GM18870 (cell line): ENCODE data around the gene ALDH3B1.

Experiments
- ATAC-seq: cut with Tn5 transposase; IDR thresholded peaks from one replicate; pipeline ENCODE4 v1.9.1; 2021; ENCODE audit warnings: moderate library complexity; ENCODE audit not compliant: unreplicated experiment

The ALDH3B1 gene

GRCh38 chr11:68012044-68012842 is 2.1 kb downstream of the ALDH3B1 start:
- no peak for ATAC-seq

GRCh38 chr11:68012843-68013610 is 2.9 kb downstream of the ALDH3B1 start:
- no peak for ATAC-seq

DNA sequence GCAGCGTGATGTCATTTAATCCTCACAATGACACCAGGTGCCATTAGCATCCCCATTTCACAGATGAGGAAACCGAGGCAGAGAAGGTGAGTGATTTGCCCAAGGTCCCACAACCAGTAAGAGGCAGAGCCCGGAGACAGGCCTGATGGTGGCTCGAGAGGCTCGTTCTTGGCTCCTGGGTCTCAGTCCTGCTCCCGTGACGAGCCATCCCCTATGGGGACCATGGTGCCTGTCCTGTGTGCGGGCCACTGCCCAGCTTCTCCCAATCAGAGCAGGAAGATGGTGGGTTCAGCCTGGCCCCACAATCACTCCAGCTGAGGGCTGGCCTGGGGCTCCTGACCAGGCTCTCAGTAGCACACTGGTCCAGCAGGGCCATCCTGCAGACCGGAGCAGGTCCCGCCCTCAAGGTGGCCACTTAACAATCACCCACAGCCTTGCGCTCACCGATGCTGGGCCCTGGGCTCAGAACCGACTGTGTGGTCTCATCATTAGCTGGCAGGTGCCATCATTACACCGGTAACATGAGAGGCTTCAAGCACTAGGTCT is 3.6 kb downstream of the ALDH3B1 start:
- ATAC-seq = no peak

DNA sequence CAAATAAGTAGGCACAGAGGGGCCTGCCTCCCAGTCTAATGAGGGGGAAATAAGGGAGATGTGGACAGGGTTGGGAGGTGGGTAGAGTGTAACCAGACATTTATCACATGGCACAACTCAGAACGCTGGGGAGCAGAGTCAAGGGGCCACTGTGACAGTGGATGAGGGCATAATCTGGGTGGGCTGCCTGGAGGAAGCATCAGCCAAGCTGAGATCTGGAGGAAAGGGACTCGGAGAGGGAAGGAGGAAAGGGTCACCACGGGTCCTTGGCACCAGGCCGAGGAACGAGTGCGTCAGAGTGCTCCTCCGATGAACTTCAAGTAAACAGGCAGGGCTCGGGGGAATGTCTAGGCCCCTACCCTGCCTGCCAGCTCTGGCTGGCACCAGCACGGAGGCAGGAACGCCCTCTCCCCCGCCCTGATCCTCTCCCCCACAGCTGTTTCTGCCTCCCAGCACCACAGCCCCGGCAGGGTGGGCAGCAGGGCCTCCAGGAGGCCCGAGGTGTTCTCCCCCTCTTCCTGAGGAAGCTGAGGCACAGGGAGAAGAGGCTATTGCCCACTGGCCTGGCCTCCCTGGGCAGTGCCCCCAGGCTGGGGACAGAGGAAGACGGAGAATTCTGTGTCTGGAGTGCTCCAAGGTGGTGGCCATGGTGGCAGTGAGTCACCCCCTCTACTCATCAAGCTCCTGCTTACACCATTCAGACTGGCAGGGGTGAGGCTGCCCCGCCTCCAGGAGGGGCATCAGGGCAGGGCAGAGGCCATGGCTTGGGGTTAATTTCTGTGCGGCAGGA is 4.2 kb downstream of the ALDH3B1 start:
- ATAC-seq = no peak

DNA sequence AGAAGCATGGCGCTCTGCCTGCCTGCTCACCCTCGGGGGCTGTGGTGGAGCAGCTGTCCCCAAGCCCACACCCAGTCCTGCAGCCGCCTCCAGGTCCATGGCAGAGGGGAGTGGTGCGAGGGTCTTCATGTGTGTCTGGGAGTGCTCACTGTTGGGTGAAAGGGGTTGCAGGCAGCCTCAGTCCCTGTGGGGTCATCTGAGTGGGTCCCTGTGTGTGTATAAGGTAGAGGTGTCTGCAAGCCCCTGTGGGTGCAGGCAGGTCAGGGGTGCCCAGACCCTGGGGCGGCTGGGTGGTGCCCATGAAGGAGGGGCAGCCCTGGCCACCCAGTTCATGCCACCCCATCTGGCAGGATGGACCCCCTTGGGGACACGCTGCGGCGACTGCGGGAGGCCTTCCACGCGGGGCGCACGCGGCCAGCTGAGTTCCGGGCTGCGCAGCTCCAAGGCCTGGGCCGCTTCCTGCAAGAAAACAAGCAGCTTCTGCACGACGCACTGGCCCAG is 4.9 kb downstream of the ALDH3B1 start:
- ATAC-seq = no peak

DNA sequence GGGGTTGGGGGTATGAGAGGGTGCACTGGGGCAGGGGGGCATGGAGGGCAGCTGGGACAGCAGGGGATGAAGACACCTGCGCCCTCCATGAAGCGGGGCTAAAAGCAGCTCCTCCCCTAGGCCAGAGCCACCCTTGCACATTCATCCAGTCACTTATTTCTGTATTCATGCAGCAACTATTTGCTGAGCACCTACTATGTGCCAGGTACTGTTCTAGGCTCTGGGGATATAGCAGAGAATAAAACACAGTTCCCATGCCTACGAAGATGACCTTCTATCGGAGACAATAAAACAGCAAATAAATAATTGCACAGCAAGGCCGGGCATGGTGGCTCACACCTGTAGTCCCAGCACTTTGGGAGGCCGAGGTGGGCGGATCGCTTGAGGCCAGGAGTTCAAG is 5.3 kb downstream of the ALDH3B1 start:
- ATAC-seq = no peak

GRCh38 chr11:68016161-68016903 is 6.2 kb downstream of the ALDH3B1 start:
- ATAC-seq = no peak

DNA sequence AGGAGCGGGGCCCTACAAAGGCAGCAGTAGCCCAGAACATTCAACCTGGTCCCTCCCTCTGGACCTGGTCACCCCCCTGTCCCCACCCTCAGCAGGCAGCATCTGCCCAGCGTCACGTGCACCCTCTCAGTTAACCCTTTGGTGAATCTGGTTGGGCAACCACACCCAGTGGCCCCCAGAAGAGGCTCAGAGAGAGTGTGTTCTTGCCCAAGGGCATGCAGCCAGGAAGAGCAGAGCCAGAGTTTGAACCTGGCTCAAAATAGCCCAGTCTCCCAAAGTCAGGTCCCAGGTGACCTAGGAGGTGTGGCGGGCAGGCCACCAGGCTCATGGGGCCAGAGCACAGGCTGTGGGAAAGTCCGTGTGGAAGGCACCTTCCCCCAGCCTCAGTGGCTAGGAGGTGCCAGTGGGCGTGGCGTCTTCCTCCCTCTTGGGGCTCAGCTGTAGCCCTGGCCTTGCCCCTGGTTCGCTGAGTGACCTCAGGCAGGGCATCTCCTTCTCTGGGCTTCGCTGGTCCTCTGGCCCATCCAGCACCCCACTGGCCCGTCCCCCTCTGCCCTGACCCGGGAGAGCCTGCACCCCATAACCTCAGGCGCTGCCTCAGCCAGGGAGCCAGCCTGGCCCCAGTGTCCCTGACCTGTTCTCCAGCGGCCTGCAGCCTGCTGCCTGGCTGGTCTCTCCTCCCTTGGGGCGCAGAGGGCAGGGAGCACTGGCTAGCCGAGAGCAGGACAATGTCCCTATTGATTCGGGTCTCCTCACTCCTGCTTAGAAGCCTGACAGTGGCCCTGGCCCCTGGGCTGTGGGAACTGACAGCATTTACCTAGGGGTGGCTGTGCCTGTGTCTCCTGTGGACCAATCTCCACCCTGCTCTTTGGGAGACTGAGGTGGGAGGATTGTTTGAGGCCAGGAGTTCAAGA is 7.0 kb downstream of the ALDH3B1 start:
- no peak for ATAC-seq

- ATAC-seq = no peak
Measured at GRCh38 chr11:68017980-68018729, 8.0 kb downstream of the ALDH3B1 start.

- ATAC-seq = no peak
Measured at GRCh38 chr11:68018730-68019190, 8.6 kb downstream of the ALDH3B1 start.

DNA sequence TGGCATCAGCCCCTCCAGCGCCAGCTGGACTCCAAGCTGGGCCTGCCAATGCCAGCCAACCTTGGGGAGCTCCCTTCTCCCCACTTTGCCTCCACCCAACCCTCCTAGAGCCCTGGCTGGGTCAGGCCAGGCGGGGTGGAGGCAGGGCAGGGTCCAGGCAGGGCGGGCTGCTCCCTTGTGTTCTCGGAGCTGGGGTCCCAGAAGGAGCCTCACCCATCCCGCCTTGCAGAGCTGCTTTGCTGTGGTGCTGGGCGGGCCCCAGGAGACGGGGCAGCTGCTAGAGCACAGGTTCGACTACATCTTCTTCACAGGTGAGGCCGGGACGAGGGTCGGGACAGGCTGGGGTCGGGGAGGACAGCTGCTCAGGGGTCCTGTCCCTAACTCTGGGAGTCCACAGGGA is 9.4 kb downstream of the ALDH3B1 start:
- no peak for ATAC-seq

DNA sequence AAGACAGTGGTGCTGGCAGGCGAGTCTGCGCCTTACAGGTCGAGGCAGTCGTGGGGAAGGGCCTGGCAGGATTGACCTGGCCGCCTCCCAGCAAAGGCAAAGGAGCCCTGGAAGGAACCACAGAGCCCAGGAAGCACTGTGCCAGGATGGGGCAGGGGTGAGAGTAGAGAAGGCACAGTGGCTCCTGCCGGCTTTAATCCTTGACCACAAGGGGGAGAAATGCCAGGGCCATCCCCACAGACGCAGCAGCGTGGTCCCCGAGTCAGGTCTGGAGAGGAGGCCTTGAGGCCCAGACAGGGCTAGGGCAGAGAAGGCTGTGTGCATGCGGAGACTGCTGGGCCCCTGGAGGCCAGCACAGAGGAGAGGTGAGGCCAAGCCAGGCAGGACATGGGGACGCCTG is 10.4 kb downstream of the ALDH3B1 start:
- no peak for ATAC-seq

GRCh38 chr11:68021167-68021787 is 11.2 kb downstream of the ALDH3B1 start:
- no peak for ATAC-seq

DNA sequence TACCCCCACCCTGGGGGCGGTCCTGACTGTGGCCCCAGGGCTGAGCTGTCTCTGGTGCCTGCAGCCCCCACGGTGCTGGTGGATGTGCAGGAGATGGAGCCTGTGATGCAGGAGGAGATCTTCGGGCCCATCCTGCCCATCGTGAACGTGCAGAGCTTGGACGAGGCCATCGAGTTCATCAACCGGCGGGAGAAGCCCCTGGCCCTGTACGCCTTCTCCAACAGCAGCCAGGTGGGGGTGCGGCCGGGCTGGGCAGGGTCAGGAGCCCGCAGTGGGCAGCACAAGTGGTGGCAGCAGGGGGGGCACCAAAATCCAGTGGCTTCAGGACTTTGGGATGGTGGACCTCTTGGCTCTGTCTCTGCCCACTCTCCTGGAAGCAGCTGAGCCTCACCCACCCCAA is 12.4 kb downstream of the ALDH3B1 start:
- ATAC-seq = no peak

DNA sequence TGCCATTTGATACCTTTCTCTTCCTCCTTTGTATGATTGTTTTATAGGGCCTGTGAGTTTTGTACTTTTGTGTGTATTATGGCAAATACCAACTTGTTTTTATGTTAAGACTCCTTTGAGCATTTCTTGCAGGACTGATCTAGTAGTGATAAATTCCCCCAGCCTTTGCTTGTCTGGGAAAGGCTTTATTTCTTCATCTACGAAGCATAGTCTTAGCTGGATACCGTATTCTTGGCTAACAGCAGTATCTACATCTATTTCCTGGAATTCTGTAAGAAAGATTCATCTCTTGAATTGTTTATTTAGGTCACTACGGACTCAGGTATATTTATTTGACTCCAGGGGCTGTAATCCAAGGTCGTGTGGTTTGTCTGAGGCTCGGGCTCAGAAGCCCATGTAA is 14.4 kb downstream of the ALDH3B1 start:
- no peak for ATAC-seq

GRCh38 chr11:68025047-68025446 is 14.9 kb downstream of the ALDH3B1 start:
- no peak for ATAC-seq

- ATAC-seq = no peak
Measured at GRCh38 chr11:68026391-68027105, 16.4 kb downstream of the ALDH3B1 start.
